GM12892 (cell line): Measurements from ENCODE around the gene MRC1.

Experiments
- DNase-seq: peaks from one replicate; pipeline ENCODE4 v3.0.0; 2011; ENCODE audit not compliant: insufficient read length
- FAIRE-seq: peaks from 2 replicates; lab custom pipeline; 2011; peaks lifted over from hg19 to GRCh38; lab: Jason Lieb, UNC
- POLR2A ChIP-seq: IDR thresholded peaks from 2 replicates; pipeline ENCODE4 v1.6.1; 2011; ENCODE audit warnings: low read depth, low read length, control low read depth
- POLR2AphosphoS5 ChIP-seq: IDR thresholded peaks from 2 replicates; pipeline ENCODE4 v1.6.1; 2011; ENCODE audit warnings: low read depth, low read length, control low read depth
- TAF1 ChIP-seq: IDR thresholded peaks from 2 replicates; pipeline ENCODE4 v1.6.1; 2011; ENCODE audit warnings: low read depth, mild to moderate bottlenecking, control low read depth, low read length, borderline replicate concordance

MRC1 gene

GRCh38 chr10:17854044-17854652 lies 45.0 kb downstream of the MRC1 start:
- FAIRE-seq (no peak), DNase-seq (no peak)
- no peak for TF ChIP-seq TAF1
- no peak for TF ChIP-seq POLR2AphosphoS5
- no peak for TF ChIP-seq POLR2A

DNA sequence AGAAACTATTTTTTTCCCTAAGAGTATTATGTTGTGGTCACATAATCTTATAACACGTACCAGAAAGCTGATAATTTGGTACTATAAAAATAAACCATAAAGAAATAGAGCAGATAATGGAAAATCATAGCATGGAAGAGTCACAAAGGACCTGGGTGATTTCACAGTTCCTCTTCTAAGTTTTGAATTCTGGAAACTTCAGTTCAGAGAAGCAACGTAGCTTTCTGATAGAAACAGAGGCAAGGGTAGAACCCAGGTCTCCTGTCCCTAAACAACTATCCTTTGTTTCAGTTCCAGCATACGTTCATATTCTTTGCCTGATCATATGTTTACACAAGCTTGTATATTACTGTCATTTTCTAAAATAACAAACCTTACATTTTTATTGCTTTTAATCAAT lies 47.9 kb downstream of the MRC1 start:
- no peak for DNase-seq
- FAIRE-seq: no peak
- no peak for TF ChIP-seq POLR2A
- TF ChIP-seq POLR2AphosphoS5: no peak
- no peak for TF ChIP-seq TAF1

- FAIRE-seq: no peak
- DNase-seq: no peak
- no peak for TF ChIP-seq POLR2AphosphoS5
- no peak for TF ChIP-seq POLR2A
- TF ChIP-seq TAF1: no peak
Measured at GRCh38 chr10:17859492-17860156, 50.5 kb downstream of the MRC1 start.

DNA sequence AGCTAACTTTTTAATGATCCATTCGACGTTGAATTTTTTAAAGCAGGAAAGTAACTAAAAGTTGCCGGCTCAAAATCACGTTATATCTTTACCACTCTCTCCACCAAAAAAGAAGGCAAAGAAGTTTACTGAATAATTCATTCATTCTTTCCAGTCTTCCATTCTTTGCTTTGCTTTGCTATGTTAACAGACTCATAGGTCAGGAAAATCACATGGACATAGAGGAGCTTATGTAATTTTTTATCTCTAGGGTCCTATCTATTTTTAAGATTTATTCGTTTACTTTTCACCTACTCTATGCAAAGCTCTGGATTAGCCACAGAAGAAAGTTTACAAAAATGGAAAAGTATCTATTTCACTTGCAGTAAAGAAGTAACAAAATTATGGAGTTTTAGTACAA lies 52.6 kb downstream of the MRC1 start:
- no peak for DNase-seq
- FAIRE-seq: no peak
- TF ChIP-seq TAF1: no peak
- no peak for TF ChIP-seq POLR2A
- TF ChIP-seq POLR2AphosphoS5: no peak

DNA sequence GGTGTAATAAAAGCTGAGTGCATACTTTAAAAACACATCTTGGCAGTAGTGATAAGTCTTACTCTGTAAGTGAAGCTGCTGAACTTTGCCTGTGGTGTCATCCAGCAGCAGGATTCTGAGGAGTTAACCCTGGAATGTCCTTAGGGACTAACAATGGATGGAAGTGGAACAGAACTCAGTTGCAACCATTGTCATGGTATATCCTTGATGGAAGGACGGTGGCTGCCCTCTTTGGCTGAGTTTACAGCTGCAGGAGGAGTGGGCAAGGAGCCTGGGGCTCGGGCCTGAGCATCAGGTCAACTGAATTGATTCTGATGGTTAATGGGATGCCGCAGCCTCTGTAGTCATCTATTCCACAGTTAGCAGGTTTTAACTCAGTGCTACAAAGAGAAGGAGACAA lies 56.2 kb downstream of the MRC1 start:
- DNase-seq: no peak
- FAIRE-seq: no peak
- TF ChIP-seq TAF1 (no peak), POLR2AphosphoS5 (no peak), POLR2A (no peak)

- no peak for DNase-seq
- TF ChIP-seq POLR2A (no peak), POLR2AphosphoS5 (no peak), TAF1 (no peak)
- no peak for FAIRE-seq
Measured at GRCh38 chr10:17866346-17866745, 57.2 kb downstream of the MRC1 start.

GRCh38 chr10:17867056-17867455 lies 57.9 kb downstream of the MRC1 start:
- no peak for DNase-seq

DNA sequence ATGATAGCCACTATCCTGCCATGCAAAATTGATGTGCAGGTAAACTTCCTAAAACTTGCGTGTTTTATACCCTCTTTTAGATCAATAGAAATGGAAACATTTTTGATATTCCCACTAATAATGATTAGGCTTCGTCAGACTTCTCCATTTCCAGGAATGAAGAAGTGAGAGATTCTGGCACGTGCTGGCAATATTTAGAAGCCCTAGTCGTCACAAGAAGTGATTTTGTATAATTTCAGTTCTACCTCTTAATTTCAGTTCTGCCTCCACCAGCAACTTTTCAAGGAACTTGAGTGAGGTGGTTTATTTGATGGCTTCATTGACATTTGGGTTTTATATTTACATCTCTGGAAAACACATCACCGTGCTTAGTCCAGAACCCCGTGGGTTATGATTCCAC lies 61.9 kb downstream of the MRC1 start:
- FAIRE-seq: peak; percentile 51

More at GRCh38 chr10:17867056-17867455, 57.9 kb downstream of the MRC1 start:
- TF ChIP-seq TAF1 (no peak), POLR2AphosphoS5 (no peak), POLR2A (no peak)
- FAIRE-seq: no peak

GRCh38 chr10:17872191-17873091 lies 63.3 kb downstream of the MRC1 start:
- FAIRE-seq (peak; percentile 48), DNase-seq (no peak)
- TF ChIP-seq TAF1: no peak
- no peak for TF ChIP-seq POLR2AphosphoS5
- TF ChIP-seq POLR2A: no peak

More for the DNA sequence above, 61.9 kb downstream of the MRC1 start:
- DNase-seq: no peak
- TF ChIP-seq POLR2AphosphoS5: no peak
- TF ChIP-seq TAF1: no peak
- TF ChIP-seq POLR2A: no peak

DNA sequence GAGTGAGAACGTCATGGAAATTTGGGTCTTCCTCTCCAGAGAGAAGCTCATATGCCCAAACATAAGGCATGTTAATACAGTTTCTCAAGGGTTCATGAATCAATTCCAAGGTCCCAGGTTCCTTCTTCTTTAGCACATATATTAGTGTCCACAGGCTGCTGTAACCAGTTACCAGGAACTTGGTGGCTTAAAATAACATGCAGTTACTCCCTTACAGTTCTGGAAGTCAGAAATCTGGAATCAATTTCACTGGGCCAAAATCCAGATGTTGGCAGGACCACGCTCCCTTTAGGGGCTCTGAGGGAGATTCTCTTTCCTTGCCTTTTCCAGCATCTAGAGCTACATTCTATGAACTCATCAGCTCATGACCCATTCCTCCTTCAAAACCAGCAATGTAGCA lies 64.8 kb downstream of the MRC1 start:
- FAIRE-seq (no peak), DNase-seq (no peak)
- TF ChIP-seq POLR2AphosphoS5 (no peak), TAF1 (no peak), POLR2A (no peak)

DNA sequence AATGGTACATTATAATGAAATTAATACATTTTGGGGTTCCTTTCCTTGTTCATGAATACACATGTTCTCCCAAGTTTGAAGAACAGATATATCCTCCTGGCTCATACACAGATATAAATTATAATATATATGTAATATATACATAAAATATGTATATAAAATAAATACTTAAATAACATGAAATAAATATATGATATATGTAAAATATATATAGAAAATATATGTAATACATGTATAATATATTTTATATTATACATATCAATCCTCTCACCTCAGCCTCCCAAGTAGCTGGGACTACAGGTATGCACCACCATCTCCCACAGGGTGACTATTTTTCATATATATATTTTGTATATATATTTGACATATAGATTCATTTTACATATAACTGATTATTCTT lies 68.0 kb downstream of the MRC1 start:
- DNase-seq: no peak
- TF ChIP-seq TAF1 (no peak), POLR2AphosphoS5 (no peak), POLR2A (no peak)
- FAIRE-seq: no peak

DNA sequence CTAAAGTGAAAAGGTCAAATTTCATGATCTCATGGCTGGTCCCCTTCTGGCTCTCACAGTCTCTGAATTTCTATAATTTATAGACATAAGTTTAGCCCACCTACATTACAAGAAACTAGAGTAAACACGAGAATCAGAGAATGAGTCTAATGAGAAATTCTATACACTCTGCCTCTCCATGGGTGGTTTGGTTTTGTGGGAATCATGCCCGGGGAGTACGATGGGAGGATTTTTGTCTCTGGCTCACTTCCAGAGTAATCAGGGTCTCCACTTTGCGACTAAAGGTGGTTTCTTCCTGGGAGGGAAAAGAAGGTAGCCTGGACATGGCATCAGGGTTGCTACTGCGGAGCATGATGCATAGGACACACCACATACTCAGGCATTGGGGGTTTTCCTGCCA lies 69.7 kb downstream of the MRC1 start:
- TF ChIP-seq POLR2AphosphoS5: no peak
- TF ChIP-seq POLR2A: no peak
- TF ChIP-seq TAF1: no peak
- FAIRE-seq (no peak), DNase-seq (no peak)
